ENCODE results near the gene DNAJC15. TPM values are rescaled to one million over a fixed set of nuclear protein-coding genes. Genes with fewer than 3 reads are reported as not detected.

DNAJC15 gene
- total RNA-seq, 2 experiments from 2014 or later, result 12.3 to 14.2 TPM

DNA sequence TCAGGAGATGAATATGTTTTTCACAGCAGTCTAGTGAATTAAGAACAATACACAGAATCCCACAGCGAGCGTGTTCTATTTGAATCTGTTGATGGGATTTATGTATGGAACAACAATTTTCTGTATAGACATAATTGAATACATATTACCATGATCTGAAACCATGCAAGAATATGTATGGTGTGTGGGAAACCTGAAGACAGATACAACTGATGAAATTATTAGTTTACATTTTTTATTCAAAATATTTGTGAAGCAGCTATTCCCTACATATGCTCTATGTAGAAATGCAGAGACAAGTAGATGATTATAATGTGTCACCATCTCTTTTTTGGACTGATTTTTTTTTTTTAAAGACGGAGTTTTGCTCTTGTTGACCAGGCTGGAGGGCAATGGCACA is 91.8 kb downstream of the DNAJC15 start:
- H3K9me3 Mint-ChIP-seq (ENCODE audit: insufficient read depth), result no peaks in the 10 kb centered on the region
- ATAC-seq (no peak), DNase-seq (no peak)
- H3K4me3 Mint-ChIP-seq, result no peak overlapping the region
- H3K27me3 Mint-ChIP-seq (ENCODE audit: low read depth), result peaks cover 5% of the 10 kb centered on the region
- H3K36me3 Mint-ChIP-seq (ENCODE audit: low read depth), result no peaks in the 10 kb centered on the region
- no peaks in the 10 kb centered on the region for H3K4me1 Mint-ChIP-seq (ENCODE audit: low read depth)
- ChIA-PET POLR2A (interaction anchor here (0.6 kb wide), 1 partner anchor 27 kb away, joined by 3 read pairs; no protein-coding TSS in a partner anchor), CTCF (no interaction called here)
- no peak overlapping the region for H3K27ac Mint-ChIP-seq

DNA sequence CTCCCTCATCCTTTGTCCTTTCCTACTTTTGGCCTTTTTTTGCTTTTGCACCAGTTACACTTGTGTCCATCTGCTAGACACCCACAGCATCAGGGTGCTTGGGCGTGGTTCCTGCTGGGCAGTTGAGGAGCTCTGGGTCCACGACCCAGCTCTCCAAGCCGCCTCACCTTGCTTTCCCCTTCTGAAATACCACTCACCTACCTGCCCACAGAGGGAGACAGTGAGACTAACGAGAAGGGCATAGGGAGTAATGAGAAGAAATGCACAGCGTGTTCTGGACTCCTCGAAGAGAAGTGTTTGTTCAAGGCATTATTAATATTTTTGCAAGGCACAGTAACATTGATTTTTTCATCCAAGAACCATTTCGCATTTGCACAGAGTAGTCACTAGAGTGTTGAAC is 92.9 kb downstream of the DNAJC15 start:
- POLR2A ChIA-PET, result no interaction called here
- no peak for DNase-seq
- Mint-ChIP-seq H3K9me3 (ENCODE audit: insufficient read depth) (no peaks in the 10 kb centered on the region), H3K27ac (no peak overlapping the region), H3K27me3 (ENCODE audit: low read depth) (peaks cover 5% of the 10 kb centered on the region), H3K4me3 (no peak overlapping the region), H3K4me1 (ENCODE audit: low read depth) (no peaks in the 10 kb centered on the region), H3K36me3 (ENCODE audit: low read depth) (no peaks in the 10 kb centered on the region)
- no peak for ATAC-seq
- CTCF ChIA-PET, result interaction anchor here (1.8 kb wide), 1 partner anchor 13 kb away, joined by 4 read pairs; no protein-coding TSS in a partner anchor

DNA sequence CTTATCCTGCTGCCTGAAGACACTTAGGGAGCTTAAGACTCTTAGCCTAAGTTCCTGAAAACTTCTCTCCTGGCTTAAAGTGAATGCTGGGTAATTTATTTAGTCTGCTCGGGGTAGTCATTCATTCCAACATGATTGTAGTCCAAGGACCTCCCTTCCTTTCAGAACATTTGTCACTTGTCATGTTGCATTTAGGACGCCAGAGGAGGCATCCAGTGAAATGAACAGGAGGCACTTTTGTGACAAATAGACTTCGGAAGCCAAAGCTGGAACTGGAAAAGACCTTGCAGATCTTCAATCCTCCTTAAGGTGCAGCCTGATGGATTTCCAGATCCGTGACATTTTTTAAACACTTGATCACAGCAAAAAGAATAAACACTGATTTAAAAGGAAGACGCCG is 95.1 kb downstream of the DNAJC15 start:
- H3K9me3 Mint-ChIP-seq (ENCODE audit: insufficient read depth), result no peaks in the 10 kb centered on the region
- no peak for DNase-seq
- H3K36me3 Mint-ChIP-seq (ENCODE audit: low read depth), result no peaks in the 10 kb centered on the region
- no peak for ATAC-seq
- no peaks in the 10 kb centered on the region for H3K4me1 Mint-ChIP-seq (ENCODE audit: low read depth)
- peaks cover 1% of the 10 kb centered on the region for H3K27me3 Mint-ChIP-seq (ENCODE audit: low read depth)
- ChIA-PET CTCF (no interaction called here), POLR2A (no interaction called here)
- no peak overlapping the region for H3K4me3 Mint-ChIP-seq
- no peak overlapping the region for H3K27ac Mint-ChIP-seq

DNA sequence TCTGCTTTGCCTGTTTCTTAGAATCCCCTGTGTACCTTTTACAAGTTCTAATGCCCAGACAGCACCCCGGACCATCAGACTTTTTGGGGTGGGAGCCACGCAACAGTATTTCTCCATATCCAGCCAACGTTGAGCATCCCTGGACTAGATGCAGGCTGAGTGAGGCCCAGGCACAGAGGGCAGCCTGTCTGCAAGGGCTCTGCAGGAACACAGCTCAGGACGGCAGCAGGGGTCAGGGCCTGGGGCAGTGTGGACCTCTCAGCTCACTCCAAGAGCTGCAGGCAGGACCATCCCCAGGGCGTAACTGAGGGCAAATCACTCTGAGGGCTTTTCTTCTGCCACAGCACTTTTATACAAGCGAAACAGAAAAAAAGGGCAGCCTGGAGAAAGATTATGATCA is 95.8 kb downstream of the DNAJC15 start:
- ChIA-PET CTCF (no interaction called here), POLR2A (no interaction called here)
- Mint-ChIP-seq H3K4me1 (ENCODE audit: low read depth) (no peaks in the 10 kb centered on the region), H3K9me3 (ENCODE audit: insufficient read depth) (no peaks in the 10 kb centered on the region), H3K27me3 (ENCODE audit: low read depth) (no peaks in the 10 kb centered on the region), H3K4me3 (no peak overlapping the region), H3K27ac (no peak overlapping the region), H3K36me3 (ENCODE audit: low read depth) (no peaks in the 10 kb centered on the region)
- ATAC-seq (no peak), DNase-seq (no peak)

DNA sequence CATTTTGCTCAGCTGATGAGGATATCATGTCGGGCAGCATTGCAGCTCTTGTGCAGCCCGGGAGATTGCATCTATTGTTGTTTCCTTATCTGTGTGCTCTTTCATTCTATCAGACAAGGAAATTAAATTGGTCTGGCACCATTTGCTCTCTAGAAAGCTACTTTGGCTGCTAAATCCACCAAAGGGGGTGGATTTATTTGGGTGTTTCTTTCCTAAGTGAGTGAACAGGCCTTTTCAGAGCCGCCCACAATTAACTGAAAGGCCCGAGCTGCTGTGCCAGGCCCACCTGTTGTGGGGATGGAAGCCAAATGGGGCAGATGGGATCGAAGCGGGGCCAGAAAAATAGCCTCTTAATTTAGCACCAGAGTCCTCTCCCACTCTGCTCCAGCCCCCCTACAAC is 99.4 kb downstream of the DNAJC15 start:
- H3K27me3 Mint-ChIP-seq (ENCODE audit: low read depth), result no peaks in the 10 kb centered on the region
- H3K36me3 Mint-ChIP-seq (ENCODE audit: low read depth), result no peaks in the 10 kb centered on the region
- H3K4me1 Mint-ChIP-seq (ENCODE audit: low read depth), result peaks cover 9% of the 10 kb centered on the region
- ATAC-seq, result no peak
- ChIA-PET POLR2A (no interaction called here), CTCF (no interaction called here)
- no peaks in the 10 kb centered on the region for H3K9me3 Mint-ChIP-seq (ENCODE audit: insufficient read depth)
- no peak overlapping the region for H3K4me3 Mint-ChIP-seq
- no peak for DNase-seq
- H3K27ac Mint-ChIP-seq, result no peak overlapping the region

DNA sequence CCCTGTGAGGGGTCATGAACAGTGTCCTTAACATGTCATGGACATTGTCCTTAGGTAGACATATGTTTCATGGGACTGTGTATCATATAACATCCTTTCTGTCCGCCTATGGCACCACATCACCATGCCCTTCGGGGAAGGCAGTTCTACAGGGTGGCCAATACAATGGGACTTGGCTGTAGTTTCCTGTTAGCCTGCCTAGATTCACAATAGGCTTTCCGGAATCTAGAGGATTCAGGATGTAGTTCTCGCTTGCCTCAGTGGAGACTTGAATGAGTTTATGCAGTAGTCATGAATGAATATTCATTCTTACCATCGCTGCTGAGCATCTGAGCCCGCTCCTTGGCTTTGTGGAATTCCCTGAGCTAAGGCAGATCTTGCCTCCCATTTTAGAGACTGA is 100.5 kb downstream of the DNAJC15 start:
- Mint-ChIP-seq H3K4me3 (no peak overlapping the region), H3K27me3 (ENCODE audit: low read depth) (no peaks in the 10 kb centered on the region), H3K36me3 (ENCODE audit: low read depth) (no peaks in the 10 kb centered on the region), H3K9me3 (ENCODE audit: insufficient read depth) (no peaks in the 10 kb centered on the region), H3K27ac (no peak overlapping the region), H3K4me1 (ENCODE audit: low read depth) (peaks cover 15% of the 10 kb centered on the region)
- ATAC-seq (no peak), DNase-seq (no peak)
- ChIA-PET CTCF (no interaction called here), POLR2A (no interaction called here)

DNA sequence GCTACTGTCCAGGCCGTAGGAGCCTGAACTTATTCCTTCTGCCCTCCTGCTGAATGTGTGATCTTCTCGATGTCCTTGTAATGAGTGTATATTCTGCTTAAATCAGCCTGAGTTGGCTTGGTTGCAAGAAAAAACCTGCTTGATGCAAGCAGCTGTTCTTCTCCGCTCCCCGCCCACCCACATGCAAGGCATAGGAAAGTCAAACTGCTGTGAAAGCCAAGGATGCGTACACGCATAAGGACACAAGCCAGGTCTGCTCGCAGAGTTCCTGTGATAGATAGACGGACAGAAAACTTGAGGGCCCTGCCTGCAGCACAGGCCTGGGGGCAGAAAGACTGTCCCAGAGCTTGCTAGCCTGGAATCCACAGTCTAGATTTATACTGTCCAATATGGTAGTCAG is 101.1 kb downstream of the DNAJC15 start:
- Mint-ChIP-seq H3K4me3 (no peak overlapping the region), H3K27me3 (ENCODE audit: low read depth) (peaks cover 1% of the 10 kb centered on the region), H3K9me3 (ENCODE audit: insufficient read depth) (no peaks in the 10 kb centered on the region), H3K36me3 (ENCODE audit: low read depth) (no peaks in the 10 kb centered on the region), H3K27ac (no peak overlapping the region), H3K4me1 (ENCODE audit: low read depth) (peaks cover 15% of the 10 kb centered on the region)
- CTCF ChIA-PET, result no interaction called here
- no peak for ATAC-seq
- DNase-seq, result no peak
- POLR2A ChIA-PET, result no interaction called here

DNA sequence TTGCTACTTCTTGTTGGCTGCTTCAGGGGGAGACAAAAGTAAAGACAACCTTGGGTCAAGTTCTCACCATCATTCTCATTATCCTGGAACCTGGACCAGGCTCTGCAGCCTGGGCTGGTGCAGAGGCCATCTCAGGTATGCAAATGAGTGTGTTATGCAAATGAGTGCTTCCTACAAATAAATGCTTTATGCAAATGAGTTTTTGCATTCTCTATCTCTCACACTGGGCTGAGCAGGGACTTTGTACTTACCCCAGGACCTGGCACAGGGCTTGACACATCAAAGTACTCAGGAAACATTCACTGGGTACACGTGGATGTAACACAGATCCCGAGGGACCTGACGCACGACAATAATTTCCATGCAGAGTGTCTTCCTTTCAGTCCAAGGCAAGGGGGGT is 103.0 kb downstream of the DNAJC15 start:
- no peaks in the 10 kb centered on the region for H3K9me3 Mint-ChIP-seq (ENCODE audit: insufficient read depth)
- DNase-seq (no peak), ATAC-seq (no peak)
- no peak overlapping the region for H3K4me3 Mint-ChIP-seq
- H3K36me3 Mint-ChIP-seq (ENCODE audit: low read depth), result no peaks in the 10 kb centered on the region
- peaks cover 5% of the 10 kb centered on the region for H3K27me3 Mint-ChIP-seq (ENCODE audit: low read depth)
- H3K27ac Mint-ChIP-seq, result no peak overlapping the region
- ChIA-PET POLR2A (no interaction called here), CTCF (no interaction called here)
- H3K4me1 Mint-ChIP-seq (ENCODE audit: low read depth), result peaks cover 15% of the 10 kb centered on the region

DNA sequence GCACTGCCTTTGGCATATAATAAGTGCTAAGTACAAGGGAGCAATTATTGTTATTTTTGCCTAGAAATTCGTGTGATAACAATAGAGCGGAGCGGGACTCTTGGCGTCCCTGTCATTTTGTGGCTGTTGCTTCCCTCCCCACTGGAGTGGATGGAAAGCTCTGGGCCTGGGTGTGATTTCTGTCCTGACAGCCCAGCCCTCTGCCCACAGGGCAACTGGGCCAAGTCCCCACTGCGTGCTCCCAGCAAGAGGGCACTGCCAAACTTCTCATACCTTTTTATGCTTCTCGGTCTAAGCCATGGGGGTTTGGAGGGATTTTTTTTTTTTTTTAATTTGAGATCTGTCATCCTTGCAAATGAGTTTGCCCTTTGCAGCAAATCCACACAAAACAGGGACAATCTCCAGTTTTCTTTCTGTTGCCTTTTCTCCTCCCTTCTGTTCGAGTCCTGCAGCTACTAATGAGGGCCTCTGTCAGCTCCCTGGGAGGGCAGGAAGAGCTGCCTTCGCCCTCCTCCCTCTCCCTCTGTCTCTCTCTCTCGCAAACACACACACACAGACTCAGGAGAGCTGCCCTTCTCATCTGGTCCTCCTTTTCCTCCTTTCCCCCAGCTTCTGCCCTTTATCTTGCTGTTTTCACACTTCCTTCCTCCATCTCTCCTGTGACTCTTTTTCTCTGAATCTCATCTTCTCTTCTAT is 103.9 kb downstream of the DNAJC15 start:
- ChIA-PET POLR2A (no interaction called here), CTCF (no interaction called here)
- no peaks in the 10 kb centered on the region for H3K9me3 Mint-ChIP-seq (ENCODE audit: insufficient read depth)
- no peaks in the 10 kb centered on the region for H3K36me3 Mint-ChIP-seq (ENCODE audit: low read depth)
- H3K27ac Mint-ChIP-seq, result peak overlapping the region; percentile 23
- H3K4me3 Mint-ChIP-seq, result peak overlapping the region; percentile 4
- peaks cover 5% of the 10 kb centered on the region for H3K27me3 Mint-ChIP-seq (ENCODE audit: low read depth)
- ATAC-seq (peak; percentile 47), DNase-seq (no peak)
- peaks cover 15% of the 10 kb centered on the region for H3K4me1 Mint-ChIP-seq (ENCODE audit: low read depth)

DNA sequence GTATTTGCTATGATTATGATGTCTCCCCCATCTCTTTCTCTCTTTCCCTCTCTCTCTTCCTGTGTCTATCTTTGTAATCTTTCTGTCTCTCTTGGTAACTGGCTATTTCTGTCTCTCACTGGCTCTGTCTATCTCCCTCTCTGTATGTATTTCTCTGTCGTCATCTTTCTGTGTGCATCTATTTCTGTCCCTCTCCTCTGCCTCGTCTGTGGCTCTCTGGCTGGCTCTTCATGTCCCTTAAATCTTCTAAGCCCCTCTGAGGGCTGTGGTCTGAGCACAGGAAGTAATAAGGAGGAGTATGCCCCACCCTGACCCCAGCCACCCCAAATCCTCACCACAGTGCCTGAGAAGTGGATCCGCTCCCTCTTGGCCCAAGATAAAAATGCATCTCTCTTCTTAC is 104.4 kb downstream of the DNAJC15 start:
- peak overlapping the region; percentile 4 for H3K4me3 Mint-ChIP-seq
- H3K4me1 Mint-ChIP-seq (ENCODE audit: low read depth), result peaks cover 15% of the 10 kb centered on the region
- CTCF ChIA-PET, result no interaction called here
- no peaks in the 10 kb centered on the region for H3K9me3 Mint-ChIP-seq (ENCODE audit: insufficient read depth)
- peak; percentile 38 for DNase-seq
- H3K27me3 Mint-ChIP-seq (ENCODE audit: low read depth), result peaks cover 5% of the 10 kb centered on the region
- POLR2A ChIA-PET, result no interaction called here
- peak overlapping the region; percentile 23 for H3K27ac Mint-ChIP-seq
- no peaks in the 10 kb centered on the region for H3K36me3 Mint-ChIP-seq (ENCODE audit: low read depth)
- peak; percentile 80 for ATAC-seq

DNA sequence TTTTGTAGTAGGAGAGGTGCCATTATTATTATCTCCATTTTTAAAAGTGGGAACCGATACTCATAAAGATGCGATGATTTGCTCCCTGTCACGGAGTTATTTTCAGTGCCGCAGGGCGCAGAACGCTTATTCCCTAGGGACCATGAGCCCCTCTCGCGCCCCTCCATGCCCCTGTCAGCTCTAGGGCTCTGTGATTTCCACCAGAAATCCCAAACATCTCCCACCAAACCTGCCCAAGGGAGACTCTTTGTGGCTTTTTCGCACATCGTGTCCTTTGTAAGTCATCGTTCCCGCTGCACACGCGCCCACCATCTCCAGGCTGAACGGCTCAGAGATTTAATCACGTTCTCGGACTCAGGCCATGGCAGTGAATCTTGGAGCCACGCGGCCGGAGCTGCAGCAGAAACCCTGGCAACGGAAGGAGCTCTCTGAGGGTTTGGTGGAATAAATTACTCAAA is 105.1 kb downstream of the DNAJC15 start:
- DNase-seq (no peak), ATAC-seq (no peak)
- peaks cover 15% of the 10 kb centered on the region for H3K4me1 Mint-ChIP-seq (ENCODE audit: low read depth)
- H3K27me3 Mint-ChIP-seq (ENCODE audit: low read depth), result peaks cover 5% of the 10 kb centered on the region
- H3K4me3 Mint-ChIP-seq, result no peak overlapping the region
- H3K9me3 Mint-ChIP-seq (ENCODE audit: insufficient read depth), result no peaks in the 10 kb centered on the region
- no peaks in the 10 kb centered on the region for H3K36me3 Mint-ChIP-seq (ENCODE audit: low read depth)
- POLR2A ChIA-PET, result no interaction called here
- CTCF ChIA-PET, result no interaction called here
- no peak overlapping the region for H3K27ac Mint-ChIP-seq

DNA sequence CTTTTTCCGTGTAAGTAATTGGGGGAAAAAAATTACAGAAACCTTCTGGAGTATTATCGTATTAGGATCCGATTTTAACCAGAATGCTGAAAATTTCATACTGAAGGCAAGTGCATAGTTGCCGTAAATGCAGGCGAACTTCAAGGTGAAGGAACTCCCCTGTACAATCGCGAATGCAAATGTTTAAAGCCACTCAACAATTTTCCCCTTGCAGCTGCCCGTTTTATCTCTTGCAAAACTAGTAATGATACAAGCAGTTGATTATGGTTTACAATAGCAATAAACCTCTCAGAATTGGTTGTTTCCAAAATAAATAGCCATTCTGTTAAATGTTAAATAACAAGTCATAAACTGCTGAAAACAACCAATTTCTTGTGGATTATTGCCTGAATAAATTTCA is 105.7 kb downstream of the DNAJC15 start:
- Mint-ChIP-seq H3K9me3 (ENCODE audit: insufficient read depth) (no peaks in the 10 kb centered on the region), H3K27ac (no peak overlapping the region), H3K4me3 (no peak overlapping the region), H3K4me1 (ENCODE audit: low read depth) (peaks cover 15% of the 10 kb centered on the region), H3K36me3 (ENCODE audit: low read depth) (no peaks in the 10 kb centered on the region), H3K27me3 (ENCODE audit: low read depth) (peaks cover 5% of the 10 kb centered on the region)
- DNase-seq (no peak), ATAC-seq (no peak)
- POLR2A ChIA-PET, result no interaction called here
- CTCF ChIA-PET, result interaction anchor here (1.1 kb wide), 1 partner anchor 12 kb away, joined by 4 read pairs; no protein-coding TSS in a partner anchor

Measured in activated CD8-positive, alpha-beta T cell treated with anti-CD3 and anti-CD28 coated beads, Interleukin-2, amount 10 ng/mL, durations not matched to agents 7 days and 5 days (primary cell).